ENCODE measurements around the gene HLA-DPA1. TPM values are rescaled to one million over a fixed set of nuclear protein-coding genes. Genes with fewer than 3 reads are reported as not detected.

Gene HLA-DPA1
- total RNA-seq, 8 experiments from 2014 or later = 0.09 to 6.9 (median 0.40) TPM

GRCh38 chr6:33049323-33050013 lies 24.0 kb downstream of the HLA-DPA1 start:
- no peak for ATAC-seq (replicated peaks in 6 of 8)
- Histone ChIP-seq H3K27ac (no peak overlapping the region), H3K4me3 (no peak overlapping the region), H3K4me1 (replicated peaks in 1 of 2) (no peaks in the 10 kb centered on the region)
- in situ Hi-C loops (cut with MboI; ENCODE audit: low pct_unique_long_range_greater_than_20kb in 2 of 9, low sequenced_read_pairs in 9 of 9, unreplicated experiment in 9 of 9) = no loop called here
- 14 to 100% (median 68%) methylated on average over 1 to 6 of the region's 9 CpGs; no CpG with 5 or more reads in 1 of the 10 experiments for WGBS, 10 experiments

- Histone ChIP-seq H3K27ac (no peak overlapping the region), H3K4me3 (no peak overlapping the region), H3K4me1 (replicated peaks in 1 of 2) (no peaks in the 10 kb centered on the region)
- in situ Hi-C loops (cut with MboI; ENCODE audit: low pct_unique_long_range_greater_than_20kb in 2 of 9, low sequenced_read_pairs in 9 of 9, unreplicated experiment in 9 of 9) = no loop called here
- no peak for ATAC-seq (replicated peaks in 6 of 8)
- WGBS, 10 experiments = 63 to 93% (median 81%) methylated on average over 1 to 2 of the region's 2 CpGs; no CpG with 5 or more reads in 4 of the 10 experiments
These were observed 33.3 kb downstream of the HLA-DPA1 start for GRCh38 chr6:33040157-33040556.

DNA sequence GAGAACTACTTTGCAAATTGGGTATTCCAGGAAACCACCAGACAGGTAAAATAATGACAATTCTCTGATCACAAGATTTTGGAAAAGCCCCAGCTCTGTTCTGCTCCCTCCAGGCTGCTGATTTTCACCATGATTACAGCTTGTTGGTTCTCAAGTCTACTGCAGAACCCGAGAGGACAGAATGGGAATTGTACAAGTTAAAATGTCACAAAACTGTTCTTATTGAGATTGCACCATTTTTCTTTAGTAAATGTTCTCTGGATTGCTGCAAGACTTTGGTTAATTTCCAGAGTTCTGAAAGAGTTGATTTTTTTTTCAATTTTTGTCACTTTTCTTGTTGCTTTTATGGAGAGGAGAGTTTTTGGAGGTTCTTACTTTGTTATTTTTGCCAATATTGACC lies 36.9 kb downstream of the HLA-DPA1 start:
- Histone ChIP-seq H3K27ac (no peak overlapping the region), H3K4me3 (no peak overlapping the region), H3K4me1 (replicated peaks in 1 of 2) (no peaks in the 10 kb centered on the region)
- in situ Hi-C loops (cut with MboI; ENCODE audit: low pct_unique_long_range_greater_than_20kb in 2 of 9, low sequenced_read_pairs in 9 of 9, unreplicated experiment in 9 of 9) = no loop called here
- WGBS, 10 experiments = 0 to 80% (median 17%) methylated on average over 1 of the region's 1 CpG; no CpG with 5 or more reads in 3 of the 10 experiments
- no peak for ATAC-seq (replicated peaks in 6 of 8)

DNA sequence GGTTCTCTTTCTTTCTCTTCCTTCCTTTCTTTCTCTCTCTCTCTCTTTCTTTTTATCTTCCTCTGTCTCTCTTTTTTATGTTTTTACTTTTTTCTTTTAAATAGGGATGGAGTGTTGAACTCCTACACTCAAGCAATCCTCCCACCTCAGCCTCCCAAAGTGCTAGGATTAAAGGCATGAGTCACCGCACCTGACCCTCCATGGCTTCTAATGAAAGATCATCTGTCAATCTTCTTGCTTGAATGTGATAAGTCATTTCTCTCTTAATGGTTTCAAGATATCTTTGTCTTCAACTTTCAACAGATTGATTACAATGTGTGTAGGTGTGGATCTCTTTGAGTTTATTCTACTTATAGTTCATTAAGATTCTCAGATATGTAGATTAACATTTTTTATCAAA lies 38.9 kb downstream of the HLA-DPA1 start:
- no peak overlapping the region for H3K27ac ChIP-seq
- 40 to 100% (median 86%) methylated on average over 1 of the region's 1 CpG for WGBS, 10 experiments
- in situ Hi-C loops (cut with MboI; ENCODE audit: low pct_unique_long_range_greater_than_20kb in 2 of 9, low sequenced_read_pairs in 9 of 9, unreplicated experiment in 9 of 9) = no loop called here
- ATAC-seq (replicated peaks in 6 of 8) = no peak
- no peak overlapping the region for H3K4me3 ChIP-seq
- no peaks in the 10 kb centered on the region for H3K4me1 ChIP-seq (replicated peaks in 1 of 2)

GRCh38 chr6:33030245-33030644 lies 43.2 kb downstream of the HLA-DPA1 start:
- ATAC-seq (replicated peaks in 6 of 8) = no peak
- no peaks in the 10 kb centered on the region for H3K4me1 ChIP-seq (replicated peaks in 1 of 2)
- WGBS, 10 experiments = 0 to 75% (median 35%) methylated on average over 1 to 3 of the region's 3 CpGs; no CpG with 5 or more reads in 2 of the 10 experiments
- H3K27ac ChIP-seq = no peak overlapping the region
- in situ Hi-C loops (cut with MboI; ENCODE audit: low pct_unique_long_range_greater_than_20kb in 2 of 9, low sequenced_read_pairs in 9 of 9, unreplicated experiment in 9 of 9) = no loop called here
- H3K4me3 ChIP-seq = no peak overlapping the region

DNA sequence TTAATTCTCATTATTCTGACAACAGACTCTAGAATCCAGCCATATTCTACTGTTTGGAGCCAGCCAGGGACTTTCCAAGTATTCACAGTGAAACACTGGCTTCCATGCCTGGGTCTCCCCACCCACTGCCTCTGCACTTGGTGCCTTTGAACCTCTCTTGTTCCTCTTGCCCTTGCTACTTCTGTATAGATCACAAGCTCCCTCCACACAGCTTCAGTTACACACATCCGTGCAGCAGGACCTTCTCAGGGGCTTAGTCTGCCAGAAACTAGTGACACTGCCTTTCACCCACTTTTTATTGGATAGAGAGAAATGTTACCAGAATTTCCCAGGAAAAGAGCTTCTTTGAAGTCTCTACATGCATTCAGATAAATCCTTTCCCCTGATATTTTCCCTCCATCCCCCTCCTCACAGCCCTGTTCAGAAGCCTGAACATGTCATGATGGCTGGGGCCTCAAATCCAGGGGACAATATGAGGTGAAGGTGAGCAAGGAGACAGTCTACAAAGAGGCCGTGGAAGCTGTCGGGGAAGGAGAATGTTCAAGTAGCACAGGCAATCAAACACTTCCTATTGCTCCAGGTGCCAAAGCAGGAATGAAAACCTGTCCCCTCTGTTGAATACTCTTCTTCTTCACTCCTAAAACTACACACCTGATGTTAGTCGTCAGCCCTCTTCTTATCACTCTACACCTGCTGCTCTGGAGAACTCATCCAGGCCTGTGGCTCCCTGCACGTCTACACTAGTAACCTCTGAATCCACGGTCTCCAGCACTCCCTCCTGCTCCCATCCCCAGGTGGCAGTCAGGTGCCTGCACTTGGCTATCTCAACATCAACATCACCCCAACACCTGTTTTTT lies 43.9 kb downstream of the HLA-DPA1 start:
- Histone ChIP-seq H3K4me3 (no peak overlapping the region), H3K27ac (no peak overlapping the region), H3K4me1 (replicated peaks in 1 of 2) (no peaks in the 10 kb centered on the region)
- in situ Hi-C loops (cut with MboI; ENCODE audit: low pct_unique_long_range_greater_than_20kb in 2 of 9, low sequenced_read_pairs in 9 of 9, unreplicated experiment in 9 of 9) = no loop called here
- ATAC-seq (replicated peaks in 6 of 8) = peak in 3 of 8 experiments; percentile 71 to 83 (median 81)
- WGBS, 10 experiments = 0 to 90% (median 36%) methylated on average over 1 to 5 of the region's 6 CpGs; no CpG with 5 or more reads in 2 of the 10 experiments

DNA sequence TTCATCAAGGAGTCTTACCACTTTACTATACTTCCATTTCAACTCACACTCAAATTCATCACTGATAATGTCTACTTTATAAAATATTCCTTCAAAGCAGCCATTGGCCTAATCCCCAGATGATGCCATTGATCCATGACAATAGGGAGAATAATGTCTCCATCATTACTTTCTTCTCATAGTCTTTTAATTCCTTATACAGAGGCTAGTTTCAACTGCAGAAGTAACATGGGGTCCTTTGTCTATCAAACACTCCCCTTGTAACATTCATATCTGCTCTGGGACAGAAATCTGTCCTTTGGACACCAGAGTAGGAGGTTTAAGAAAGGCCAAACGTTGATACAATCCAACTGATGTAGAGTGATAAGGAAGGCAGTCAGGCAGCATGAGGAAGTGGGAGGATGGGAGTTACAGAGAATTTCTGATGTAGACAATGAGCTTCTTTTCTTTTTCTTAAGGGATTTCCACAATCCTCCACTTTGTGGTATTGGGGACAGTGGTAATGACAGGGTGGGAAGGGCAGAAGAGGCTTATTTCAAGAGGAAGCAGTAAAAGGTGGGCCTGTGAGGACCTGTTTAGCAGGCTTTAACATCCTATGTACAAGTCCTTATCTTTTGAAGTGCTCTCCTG lies 45.1 kb downstream of the HLA-DPA1 start:
- Histone ChIP-seq H3K4me3 (no peak overlapping the region), H3K27ac (no peak overlapping the region), H3K4me1 (replicated peaks in 1 of 2) (no peaks in the 10 kb centered on the region)
- 0 to 50% (median 18%) methylated on average over 1 of the region's 1 CpG; no CpG with 5 or more reads in 3 of the 10 experiments for WGBS, 10 experiments
- ATAC-seq (replicated peaks in 6 of 8) = no peak
- in situ Hi-C loops (cut with MboI; ENCODE audit: low pct_unique_long_range_greater_than_20kb in 2 of 9, low sequenced_read_pairs in 9 of 9, unreplicated experiment in 9 of 9) = no loop called here

DNA sequence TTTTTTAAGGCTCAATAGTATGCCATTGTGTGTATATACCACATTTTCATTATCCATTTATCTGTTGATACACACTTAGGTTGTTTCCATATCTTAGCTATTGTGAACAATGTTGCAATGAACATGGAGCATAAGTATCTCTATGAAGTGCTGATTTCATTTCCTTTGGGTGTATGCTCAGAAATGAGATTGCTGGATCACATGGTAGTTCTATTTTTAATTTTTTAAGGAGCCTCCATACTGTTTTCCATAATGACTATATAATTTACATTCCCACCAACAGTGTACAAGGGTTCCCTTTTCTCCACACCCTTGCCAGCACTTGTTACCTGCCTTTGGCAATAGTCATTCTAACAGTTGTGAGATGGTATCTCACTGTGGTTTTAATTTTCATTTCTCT lies 48.9 kb downstream of the HLA-DPA1 start:
- Histone ChIP-seq H3K4me3 (no peak overlapping the region), H3K4me1 (replicated peaks in 1 of 2) (no peaks in the 10 kb centered on the region), H3K27ac (no peak overlapping the region)
- in situ Hi-C loops (cut with MboI; ENCODE audit: low pct_unique_long_range_greater_than_20kb in 2 of 9, low sequenced_read_pairs in 9 of 9, unreplicated experiment in 9 of 9) = loop anchor here in 5 of 9 experiments (25.0 kb wide), 2 partner anchors 113 to 213 kb away; no protein-coding TSS in a partner anchor
- peak in 3 of 8 experiments; percentile 45 to 75 (median 69) for ATAC-seq (replicated peaks in 6 of 8)

GRCh38 chr6:33023536-33023935 lies 49.9 kb downstream of the HLA-DPA1 start:
- Histone ChIP-seq H3K27ac (no peak overlapping the region), H3K4me1 (replicated peaks in 1 of 2) (no peaks in the 10 kb centered on the region), H3K4me3 (no peak overlapping the region)
- in situ Hi-C loops (cut with MboI; ENCODE audit: low pct_unique_long_range_greater_than_20kb in 2 of 9, low sequenced_read_pairs in 9 of 9, unreplicated experiment in 9 of 9) = loop anchor here in 5 of 9 experiments (25.0 kb wide), 2 partner anchors 114 to 214 kb away; no protein-coding TSS in a partner anchor
- 20 to 83% (median 61%) methylated on average over 1 to 3 of the region's 3 CpGs; no CpG with 5 or more reads in 1 of the 10 experiments for WGBS, 10 experiments
- ATAC-seq (replicated peaks in 6 of 8) = no peak

- no peak for ATAC-seq (replicated peaks in 6 of 8)
- H3K4me1 ChIP-seq (replicated peaks in 1 of 2) = no peaks in the 10 kb centered on the region
- 100% methylated on average over 1 to 2 of the region's 11 CpGs; no CpG with 5 or more reads in 8 of the 10 experiments for WGBS, 10 experiments
- H3K4me3 ChIP-seq = no peak overlapping the region
- H3K27ac ChIP-seq = no peak overlapping the region
- in situ Hi-C loops (cut with MboI; ENCODE audit: low pct_unique_long_range_greater_than_20kb in 2 of 9, low sequenced_read_pairs in 9 of 9, unreplicated experiment in 9 of 9) = loop anchor here in 5 of 9 experiments (25.0 kb wide), 2 partner anchors 115 to 215 kb away; no protein-coding TSS in a partner anchor
These were observed 51.5 kb downstream of the HLA-DPA1 start for GRCh38 chr6:33021917-33022316.

GRCh38 chr6:33019372-33019771 lies 54.1 kb downstream of the HLA-DPA1 start:
- H3K27ac ChIP-seq = no peak overlapping the region
- peaks cover 0 to 2% of the 10 kb centered on the region in 2 donors for H3K4me1 ChIP-seq (replicated peaks in 1 of 2)
- in situ Hi-C loops (cut with MboI; ENCODE audit: low pct_unique_long_range_greater_than_20kb in 2 of 9, low sequenced_read_pairs in 9 of 9, unreplicated experiment in 9 of 9) = loop anchor here in 6 of 9 experiments (10.0 to 25.0 kb wide), 3 partner anchors 118 to 225 kb away; no protein-coding TSS in a partner anchor
- ATAC-seq (replicated peaks in 6 of 8) = peak in 3 of 8 experiments; percentile 21 to 42 (median 37)
- no peak overlapping the region for H3K4me3 ChIP-seq

DNA sequence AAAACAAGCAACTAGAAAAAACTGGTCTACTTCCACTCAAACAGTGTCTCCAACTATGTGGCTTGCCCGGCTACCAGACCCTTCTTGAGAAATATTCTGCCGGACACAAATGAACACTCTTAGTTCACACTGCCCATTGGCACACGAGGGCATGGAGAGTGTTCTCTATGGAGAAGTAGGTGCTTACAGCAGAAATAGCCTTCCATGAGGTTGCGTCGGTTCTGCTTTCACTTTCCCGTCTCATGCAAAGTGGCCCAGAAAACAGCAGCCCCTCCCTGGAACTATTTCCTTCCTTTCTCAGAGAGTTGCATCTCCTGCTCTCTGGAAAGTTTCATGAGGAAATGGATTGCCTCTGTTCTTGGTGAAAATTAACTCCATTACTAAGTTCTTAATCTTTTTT lies 54.5 kb downstream of the HLA-DPA1 start:
- Histone ChIP-seq H3K27ac (no peak overlapping the region), H3K4me1 (replicated peaks in 1 of 2) (peaks cover 0 to 2% of the 10 kb centered on the region in 2 donors), H3K4me3 (no peak overlapping the region)
- in situ Hi-C loops (cut with MboI; ENCODE audit: low pct_unique_long_range_greater_than_20kb in 2 of 9, low sequenced_read_pairs in 9 of 9, unreplicated experiment in 9 of 9) = loop anchor here in 6 of 9 experiments (10.0 to 25.0 kb wide), 3 partner anchors 118 to 226 kb away; no protein-coding TSS in a partner anchor
- 0 to 65% (median 21%) methylated on average over 2 to 6 of the region's 6 CpGs; no CpG with 5 or more reads in 1 of the 10 experiments for WGBS, 10 experiments
- peak in 3 of 8 experiments; percentile 87 to 93 (median 91) for ATAC-seq (replicated peaks in 6 of 8)

- H3K4me3 ChIP-seq = no peak overlapping the region
- in situ Hi-C loops (cut with MboI; ENCODE audit: low pct_unique_long_range_greater_than_20kb in 2 of 9, low sequenced_read_pairs in 9 of 9, unreplicated experiment in 9 of 9) = loop anchor here in 6 of 9 experiments (10.0 to 25.0 kb wide), 3 partner anchors 119 to 226 kb away; no protein-coding TSS in a partner anchor
- H3K4me1 ChIP-seq (replicated peaks in 1 of 2) = peaks cover 0 to 2% of the 10 kb centered on the region in 2 donors
- no peak overlapping the region for H3K27ac ChIP-seq
- no peak for ATAC-seq (replicated peaks in 6 of 8)
These were observed 55.0 kb downstream of the HLA-DPA1 start for GRCh38 chr6:33018418-33018817.

Data from motor neuron (in vitro differentiated cells).